HG03159 (cell line): ENCODE data around the gene CPT1A.
A peak's percentile ranks its signal among the peaks of the same experiment; 100 is the strongest.

ENCODE experiments used
- ATAC-seq: cut with Tn5 transposase; IDR thresholded peaks from one replicate; pipeline ENCODE4 v1.9.1; 2021; ENCODE audit warnings: mild to moderate bottlenecking, moderate library complexity; ENCODE audit not compliant: unreplicated experiment

Gene CPT1A

DNA sequence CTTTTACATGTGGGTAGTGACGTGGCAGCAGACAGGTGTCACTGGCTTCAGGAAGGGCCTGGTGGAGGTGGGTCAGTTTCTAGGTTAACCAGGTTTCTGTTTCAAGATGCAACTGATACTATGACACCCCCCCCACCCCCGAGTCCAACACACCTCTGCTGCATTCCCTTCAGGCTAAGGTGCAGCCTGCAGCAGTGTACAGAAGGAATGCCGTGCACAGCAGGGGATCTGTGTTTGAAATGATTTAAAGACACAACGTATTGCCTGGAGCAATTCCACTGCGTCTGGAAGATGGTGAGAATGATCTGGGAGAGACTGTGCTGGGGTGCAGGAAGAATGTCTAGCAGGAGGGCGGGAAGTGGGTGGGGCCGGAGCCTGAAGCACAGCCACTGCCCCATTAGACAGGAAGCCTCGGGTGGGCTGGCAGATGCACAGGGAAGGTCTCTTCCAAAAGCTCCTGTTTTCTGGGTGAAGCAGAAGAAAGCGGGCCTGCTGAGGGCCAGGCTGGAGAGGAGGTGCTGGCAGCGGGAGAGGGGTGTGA is 78.5 kb downstream of the CPT1A start:
- no peak for ATAC-seq

DNA sequence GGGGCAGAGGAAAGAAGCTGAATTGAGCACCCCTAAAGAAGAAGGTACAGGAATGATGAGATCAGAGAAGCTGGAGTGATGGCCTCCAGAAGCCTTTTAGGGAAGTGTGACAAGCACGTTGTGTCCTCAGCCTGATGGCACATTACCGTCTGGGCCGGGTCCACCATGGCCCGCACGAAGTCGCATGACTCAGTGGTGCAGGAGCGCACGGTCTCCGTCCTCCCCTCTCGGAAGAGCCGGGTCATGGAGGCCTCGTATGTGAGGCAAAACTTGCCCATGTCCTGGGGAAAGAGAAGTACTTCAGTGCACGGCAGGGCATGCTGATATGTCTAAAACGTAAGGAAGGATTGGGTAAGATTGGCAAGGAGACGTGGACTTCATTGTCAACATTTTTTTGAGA is 79.2 kb downstream of the CPT1A start:
- no peak for ATAC-seq

DNA sequence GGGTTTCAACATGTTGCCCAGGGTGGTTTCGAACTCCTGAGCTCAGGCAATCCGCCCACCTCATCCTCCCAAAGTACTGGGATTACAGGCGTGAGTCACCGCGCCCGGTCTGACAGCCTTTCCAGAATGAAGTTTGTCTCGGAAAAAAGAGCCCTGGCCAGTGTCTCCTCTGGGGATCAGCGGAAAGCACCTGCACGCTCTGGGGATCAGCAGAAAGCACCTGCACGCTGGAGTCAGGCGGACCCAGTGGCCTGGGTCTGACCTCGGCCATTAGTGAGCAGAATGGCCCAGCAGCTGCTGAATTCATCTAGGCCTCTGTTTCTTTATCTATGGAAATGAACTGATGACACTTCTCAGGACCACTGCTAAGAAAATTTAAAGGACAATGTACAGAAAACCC is 79.9 kb downstream of the CPT1A start:
- no peak for ATAC-seq

DNA sequence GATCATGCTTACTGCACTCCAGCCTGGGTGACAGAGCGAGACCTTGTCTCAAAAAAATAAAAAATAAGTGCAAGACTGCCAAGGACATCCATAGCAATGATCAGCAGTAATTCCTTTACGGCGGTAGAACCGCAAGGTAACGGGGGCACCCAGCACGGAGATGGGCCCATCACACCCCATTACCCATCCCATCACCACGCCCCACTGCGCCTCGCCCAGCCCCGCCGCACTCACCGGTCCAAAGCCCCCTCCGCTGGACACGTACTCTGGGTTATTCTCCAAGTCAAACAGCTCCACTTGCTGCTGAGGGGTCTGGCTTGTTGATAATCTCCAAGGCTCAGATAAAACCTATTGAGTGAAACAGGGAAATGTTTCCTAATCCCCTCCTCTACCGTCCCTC is 81.7 kb downstream of the CPT1A start:
- ATAC-seq, result no peak

DNA sequence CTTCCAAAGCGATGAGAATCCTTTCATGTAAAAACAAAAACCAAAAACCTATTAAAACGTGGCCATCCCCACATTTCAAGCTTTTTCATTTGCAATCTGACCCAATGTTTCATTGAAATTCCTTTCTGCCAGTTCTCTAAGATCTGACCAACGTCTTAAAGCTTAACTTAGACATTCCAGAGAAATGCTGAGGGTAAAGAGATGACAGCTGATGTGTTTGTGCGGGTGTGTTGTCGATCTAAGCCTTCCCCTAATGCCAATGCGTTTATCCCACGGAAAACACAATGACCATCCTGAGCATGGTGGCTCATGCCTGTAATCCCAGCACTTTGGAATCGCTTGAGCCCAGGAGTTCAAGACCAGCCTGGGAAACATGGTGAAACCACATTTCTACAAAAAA is 84.0 kb downstream of the CPT1A start:
- ATAC-seq, result no peak

DNA sequence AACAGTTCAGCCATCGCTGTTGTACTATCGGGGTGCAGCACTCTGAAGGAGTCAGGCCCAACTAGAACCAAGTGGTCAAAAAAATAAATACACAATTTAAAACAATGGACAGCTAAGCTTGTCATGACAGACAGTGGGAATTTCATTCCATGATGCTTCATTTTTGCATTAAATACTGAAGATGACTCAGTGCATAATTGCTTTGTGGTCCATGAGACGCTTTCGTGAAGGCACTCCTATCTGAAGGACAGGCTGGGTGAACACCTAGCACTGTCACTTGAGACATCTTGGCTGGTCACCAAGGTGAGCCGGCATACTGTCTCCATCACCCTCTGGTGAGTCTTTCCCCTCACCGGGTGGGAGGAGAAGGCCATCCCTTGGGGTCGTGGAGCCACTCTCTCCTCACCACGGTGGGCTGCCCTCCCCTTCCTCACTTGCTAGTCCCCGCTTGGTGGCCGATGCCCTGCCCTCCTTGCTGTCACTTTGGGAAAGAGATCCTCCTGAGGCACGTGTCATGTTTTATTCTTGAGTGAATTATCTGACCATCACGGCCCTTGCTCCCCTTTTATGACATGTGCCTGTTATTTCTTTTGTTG is 85.4 kb downstream of the CPT1A start:
- ATAC-seq, result no peak

DNA sequence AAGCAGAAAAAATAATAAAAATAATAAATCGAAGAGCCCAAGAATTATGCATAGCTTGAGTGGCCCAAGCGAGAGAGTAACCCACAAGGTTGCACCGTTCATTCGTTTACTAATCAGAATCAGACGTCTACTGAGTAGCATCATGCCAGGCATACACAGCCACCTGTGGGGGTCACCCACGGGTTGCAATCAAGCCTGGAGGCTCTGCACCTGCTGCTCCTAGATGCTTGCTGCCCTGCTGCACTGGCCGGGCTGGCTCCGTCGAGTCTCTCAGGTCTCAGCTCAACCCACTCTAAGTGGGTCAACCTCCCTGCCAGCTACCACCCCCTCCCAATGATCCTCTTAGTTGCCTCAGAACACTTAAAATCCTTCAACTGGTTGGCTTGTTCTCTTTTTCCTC is 88.4 kb downstream of the CPT1A start:
- no peak for ATAC-seq

DNA sequence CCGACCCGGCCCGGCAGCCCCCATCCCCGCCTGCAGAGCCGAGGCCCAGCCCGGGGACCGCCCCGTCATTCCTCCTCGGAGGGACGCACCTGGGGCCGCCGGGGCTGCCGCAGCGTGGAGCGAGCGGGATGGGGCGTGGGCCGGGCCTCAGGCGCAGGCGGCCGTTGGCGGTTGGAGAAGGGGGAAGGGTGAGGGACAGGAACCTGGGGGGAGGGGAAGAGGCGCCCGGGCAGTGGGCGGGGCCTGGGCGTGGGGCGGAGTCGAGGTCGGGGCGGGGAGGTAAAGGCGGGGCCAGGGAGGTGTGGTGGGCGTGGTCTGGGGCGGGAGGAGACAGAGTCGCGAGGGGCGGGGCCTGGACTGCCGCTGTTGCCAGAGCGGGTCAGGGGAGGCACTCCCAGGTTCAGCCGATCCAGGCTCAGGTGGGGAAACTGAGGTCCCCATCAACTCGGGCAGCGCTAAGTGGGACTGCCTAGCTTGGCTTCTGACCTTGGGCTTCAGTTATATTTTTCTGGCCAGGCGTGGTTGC is 90.3 kb downstream of the CPT1A start, which contains the start of gene TESMIN:
TESMIN (minus strand) TSS at position 190 of the 526 bp plus-strand sequence. CDS start 860 bp downstream, outside the sequence.
- peak; percentile 72 for ATAC-seq

DNA sequence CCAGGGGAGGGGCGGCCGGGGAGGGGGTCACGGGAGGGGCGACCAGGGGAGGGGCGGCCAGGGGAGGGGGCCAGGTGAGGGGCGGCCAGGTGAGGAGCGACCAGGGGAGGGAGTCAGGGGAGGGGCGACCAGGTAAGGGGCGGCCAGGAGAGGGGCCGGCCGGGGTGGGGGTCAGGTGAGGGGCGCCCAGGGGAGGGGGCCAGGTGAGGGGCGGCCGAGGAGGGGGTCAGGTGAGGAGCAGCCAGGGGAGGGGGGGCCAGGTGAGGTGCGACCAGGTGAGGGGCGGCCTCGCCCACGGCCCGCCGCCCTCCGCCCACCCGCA is 90.8 kb downstream of the CPT1A start:
- ATAC-seq, result no peak

DNA sequence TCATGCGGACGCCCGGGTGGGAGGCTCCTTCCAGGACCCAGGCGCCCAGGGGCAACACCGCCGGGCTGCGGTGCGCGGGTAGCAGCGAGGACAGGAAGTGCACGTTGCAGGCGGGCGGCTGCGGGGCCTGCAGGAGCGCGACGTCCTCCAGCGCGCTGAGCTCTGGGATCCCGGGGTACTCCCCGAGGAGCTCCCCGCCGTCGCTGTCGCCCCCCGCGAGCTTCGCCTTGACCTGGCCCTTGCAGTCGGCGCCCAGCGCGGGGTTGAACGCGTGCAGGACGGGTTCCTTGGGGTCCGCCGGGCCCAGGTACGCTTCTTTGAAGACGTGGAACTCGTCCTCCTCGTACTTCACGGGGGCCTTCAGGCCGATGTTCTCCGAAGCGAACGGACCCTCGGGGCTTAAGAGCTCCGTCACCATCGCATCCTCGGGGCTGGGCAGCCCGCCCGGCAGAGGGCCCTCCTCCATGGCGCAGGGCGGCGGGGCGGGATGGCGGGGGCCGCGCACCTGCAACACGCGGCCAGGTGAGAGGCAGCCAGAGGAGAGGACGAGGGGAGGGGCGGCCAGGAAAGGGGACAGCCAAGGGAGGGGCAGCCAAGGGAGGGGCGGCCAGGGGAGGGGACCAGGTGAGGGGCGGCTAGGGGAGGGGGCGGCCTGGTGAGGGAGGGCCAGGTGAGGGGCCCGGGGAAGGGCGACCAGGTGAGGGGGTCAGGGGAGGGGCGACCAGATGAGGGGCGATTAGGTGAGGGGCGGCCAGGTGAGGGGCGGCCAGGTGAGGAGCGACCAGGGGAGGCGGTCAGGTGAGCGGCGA is 91.3 kb downstream of the CPT1A start:
- no peak for ATAC-seq

DNA sequence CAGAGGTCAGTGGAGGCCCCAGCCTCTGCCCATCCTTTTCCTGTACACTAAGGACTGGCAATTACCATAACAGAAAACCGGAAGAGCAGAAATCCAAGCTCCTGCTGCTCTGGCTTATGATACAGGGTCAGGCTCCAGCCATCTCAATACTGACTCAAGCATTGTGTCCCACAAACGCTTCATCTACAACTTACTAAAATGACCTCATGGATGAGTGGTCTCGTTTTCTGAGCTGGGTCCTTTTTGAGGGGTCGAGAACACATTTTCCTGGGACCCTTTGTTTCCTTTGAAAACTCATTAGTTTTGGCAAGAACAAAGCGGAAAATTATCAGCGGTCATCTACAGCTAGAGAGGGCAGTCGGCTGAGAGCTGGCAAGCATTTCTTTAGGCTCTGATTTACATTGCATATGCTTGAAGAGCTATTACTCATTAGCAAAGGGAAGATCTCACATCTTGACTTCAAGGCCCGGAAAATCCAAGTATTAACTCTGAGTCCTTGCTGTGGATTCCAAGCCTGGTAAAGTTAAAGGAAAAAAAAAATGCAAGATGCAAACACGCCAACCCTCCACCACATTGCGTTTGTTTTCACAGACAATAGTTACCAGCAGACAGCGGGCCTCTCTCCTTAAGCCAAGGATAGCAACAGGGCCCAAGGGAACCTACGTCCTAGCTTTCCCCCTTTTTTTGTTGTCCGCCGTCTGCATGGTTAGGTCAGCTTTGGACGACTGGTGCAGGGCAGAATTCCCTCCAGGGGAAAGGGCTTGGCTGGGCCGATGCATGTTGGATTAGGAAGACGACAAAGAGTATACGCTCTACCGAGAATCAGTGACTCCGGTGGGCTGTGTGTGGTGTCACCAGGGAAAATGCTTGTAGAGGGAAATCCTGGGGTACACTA is 92.2 kb downstream of the CPT1A start:
- ATAC-seq, result no peak

DNA sequence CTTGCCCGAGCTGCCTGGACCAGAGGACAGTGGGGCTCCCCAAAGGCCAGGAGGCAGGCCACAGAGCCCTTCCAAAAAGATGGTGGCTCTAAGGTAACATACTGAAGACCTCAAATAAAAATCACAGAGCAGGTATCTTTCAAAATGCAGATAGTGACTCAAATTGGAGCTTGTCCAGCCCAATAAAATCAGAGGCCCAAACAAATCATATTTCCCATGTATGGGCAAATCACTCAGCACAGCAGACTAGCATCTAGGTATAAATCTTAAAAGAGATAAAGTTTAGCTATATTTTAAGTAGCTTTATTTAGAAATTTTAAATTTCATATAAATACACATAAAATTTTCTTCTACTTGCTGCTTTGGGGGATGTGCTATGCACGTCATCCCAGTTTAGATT is 93.7 kb downstream of the CPT1A start:
- no peak for ATAC-seq

DNA sequence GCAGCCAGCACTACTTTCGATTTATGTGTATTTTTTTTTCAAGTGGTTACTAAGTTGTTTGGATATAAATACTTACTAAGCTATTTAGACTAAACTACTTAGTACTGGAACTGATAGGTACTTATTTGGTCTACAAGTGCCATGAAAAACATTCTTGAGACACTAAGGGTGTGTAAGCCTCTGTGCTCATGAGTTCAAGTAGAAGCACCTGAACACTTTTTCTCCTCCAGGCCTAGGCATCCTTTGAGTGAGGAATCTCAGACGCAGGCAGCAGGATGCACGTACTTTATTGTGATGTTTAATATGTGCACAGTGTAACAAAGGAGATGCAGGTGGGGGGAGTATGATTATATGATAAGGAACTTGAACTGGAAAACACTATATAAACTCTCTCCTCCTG is 98.2 kb downstream of the CPT1A start:
- ATAC-seq, result no peak

DNA sequence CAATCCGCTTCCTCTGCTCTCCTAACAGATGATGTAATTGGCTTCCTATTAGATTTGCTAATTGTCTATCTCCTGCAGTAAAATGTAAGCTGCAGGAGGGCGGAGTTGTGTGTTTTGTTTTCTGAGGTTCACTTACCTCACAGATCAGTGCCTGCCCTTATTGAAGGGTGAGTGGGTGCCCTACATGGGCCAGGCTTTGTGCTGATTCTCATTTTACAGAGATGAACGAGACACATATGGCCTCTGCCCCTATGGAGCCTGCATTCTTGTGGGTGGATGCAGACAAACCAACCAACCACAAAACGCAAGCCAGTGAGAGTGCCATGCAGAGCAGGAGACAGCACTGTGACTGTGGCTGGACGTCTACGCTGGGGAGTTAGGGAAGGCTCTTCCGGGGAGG is 100.3 kb downstream of the CPT1A start:
- ATAC-seq, result no peak

DNA sequence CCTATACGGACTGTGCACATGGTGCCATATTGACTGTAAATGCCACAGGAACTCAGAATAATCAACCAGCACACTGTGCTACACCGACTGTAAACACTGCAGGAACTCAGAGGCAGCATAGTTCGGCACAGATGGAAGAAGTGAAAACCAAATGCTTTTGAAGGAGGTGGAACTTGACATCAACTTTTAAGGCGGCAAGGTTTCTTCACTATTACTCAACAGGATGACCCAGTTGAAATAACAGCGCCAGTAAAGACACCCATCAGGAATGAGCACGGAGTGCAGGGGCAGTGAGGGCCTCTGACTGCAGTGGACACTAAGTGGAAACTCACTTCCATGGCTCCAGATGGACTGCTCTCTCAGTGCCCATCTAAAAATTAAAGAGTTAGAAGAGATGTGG is 106.1 kb downstream of the CPT1A start:
- ATAC-seq, result no peak

DNA sequence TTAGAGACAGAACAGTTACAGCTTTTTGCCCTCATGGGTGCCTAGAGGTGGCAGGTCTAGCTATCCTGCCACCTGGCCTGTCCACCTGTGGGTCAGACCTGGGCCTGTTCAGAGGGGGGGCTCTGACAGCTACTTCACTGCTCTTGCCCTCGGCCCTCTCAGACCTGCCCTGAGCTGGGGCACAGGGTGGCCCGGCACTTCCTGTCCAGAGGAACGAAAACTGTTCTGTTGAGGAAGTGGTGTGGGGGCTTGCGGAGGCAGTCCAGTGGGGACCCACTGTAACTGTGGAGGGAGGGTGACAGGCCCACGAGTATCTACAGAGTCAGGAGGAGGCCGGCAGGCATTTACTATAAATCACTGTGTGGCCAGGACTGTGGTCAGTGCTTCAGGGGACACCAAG is 106.6 kb downstream of the CPT1A start:
- ATAC-seq, result no peak

DNA sequence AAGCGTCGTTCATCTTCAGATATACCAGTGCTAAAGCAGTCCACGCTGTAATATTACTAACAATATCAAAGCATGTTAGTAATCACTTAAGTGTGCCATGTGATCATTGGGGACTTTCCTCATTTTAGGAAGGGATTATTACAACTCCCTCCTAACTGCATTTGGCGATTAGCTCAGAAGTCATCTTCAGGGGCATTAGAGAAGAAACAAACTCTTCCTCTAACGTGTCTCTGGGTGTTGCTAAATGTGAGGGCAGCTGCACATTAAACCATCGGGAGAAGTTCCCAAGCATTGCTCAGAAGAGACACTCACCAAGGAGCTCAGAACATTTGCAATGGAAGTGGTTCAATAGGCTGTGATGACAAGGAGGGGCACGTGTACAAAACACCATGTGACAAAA is 107.6 kb downstream of the CPT1A start:
- no peak for ATAC-seq

DNA sequence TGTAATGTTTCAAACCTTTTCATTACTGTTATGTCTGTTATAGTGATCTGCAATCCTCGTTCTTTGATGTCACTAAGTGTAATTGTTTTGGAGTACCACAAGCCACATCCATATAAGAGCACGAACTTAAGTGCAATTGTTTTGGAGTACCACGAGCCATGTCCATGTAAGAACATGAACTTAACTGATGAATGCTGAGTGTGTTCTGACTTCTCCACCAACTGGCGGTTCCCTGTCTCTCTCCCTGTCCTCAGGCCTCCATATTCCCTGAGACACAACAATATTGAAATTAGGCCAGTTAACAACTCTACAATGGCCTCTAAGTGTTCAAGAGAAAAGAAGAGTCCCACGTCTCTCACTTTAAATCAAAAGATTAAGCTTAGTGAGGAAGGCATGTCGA is 113.9 kb downstream of the CPT1A start:
- ATAC-seq, result no peak

DNA sequence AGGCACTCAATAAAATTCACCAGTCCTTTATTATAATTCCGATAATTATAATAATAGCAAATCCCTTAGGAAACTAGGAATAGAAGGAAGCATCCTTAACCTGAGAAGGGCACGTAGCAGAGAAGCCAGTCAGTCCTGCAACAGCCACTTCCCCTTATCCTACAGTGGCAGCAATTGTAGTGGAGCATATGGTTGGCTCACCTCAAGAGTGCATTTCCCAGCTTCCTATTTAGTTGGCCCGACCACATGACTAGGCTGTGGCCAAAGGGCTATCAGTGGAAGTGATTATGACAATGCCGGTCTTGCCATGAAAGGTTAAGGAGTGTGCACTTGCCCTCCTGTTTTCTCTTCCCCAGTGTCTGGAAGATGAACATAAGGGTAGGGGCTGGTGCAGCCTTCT is 117.4 kb downstream of the CPT1A start:
- ATAC-seq, result no peak

DNA sequence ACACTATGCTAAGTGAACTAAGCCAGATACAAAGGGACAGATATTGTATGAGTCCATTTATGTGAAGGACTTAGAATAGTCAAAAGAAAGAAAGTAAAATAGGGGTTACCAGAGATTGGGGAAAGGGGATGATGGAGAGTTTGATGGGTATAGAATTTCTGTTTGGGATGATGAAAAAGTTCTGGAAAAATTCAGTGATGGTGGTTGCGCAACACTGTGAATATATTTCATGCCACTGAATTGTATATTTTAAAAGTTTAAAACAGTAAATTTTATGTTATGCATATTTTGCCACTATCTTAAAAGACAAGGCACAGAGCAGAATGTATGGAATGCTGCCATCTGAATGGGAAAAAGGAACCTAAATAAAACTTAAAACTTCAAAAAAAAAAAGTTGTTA is 119.6 kb downstream of the CPT1A start:
- ATAC-seq, result no peak

DNA sequence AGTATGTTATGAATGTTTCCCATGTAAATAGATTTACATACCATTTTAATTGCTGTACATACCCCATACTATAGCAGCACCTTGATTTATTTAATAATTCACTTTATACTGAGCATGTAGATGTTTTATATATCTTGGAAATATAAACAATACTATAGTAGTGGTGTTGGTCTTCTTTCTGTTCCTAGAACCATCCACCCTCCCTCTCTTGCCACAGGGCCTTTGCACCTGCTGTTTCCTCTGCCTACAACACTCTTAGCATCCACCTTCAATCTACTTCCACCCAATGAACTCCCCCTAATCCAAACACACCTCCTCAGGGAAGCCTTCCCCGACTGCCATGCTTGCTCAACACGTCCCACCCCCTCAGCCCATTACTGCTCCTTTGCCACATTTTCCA is 120.6 kb downstream of the CPT1A start:
- ATAC-seq, result no peak
